Measurements from ENCODE around the gene FBXO17. TPM values are rescaled to one million over a fixed set of nuclear protein-coding genes. Genes with fewer than 3 reads are reported as not detected.

FBXO17 gene
- total and polyA plus RNA-seq, 2 donors (not counting 3 experiments of a cell fraction or from before 2014, with no cell fraction given): 21.8 to 23.8 TPM

GRCh38 chr19:38921420-38922274, 53.9 kb downstream of the FBXO17 start:
- ChIA-PET CTCF (no interaction called here), POLR2A (no interaction called here)
- dilution Hi-C loops (cut with MboI; ENCODE audit: extremely low pct_ligation_motif_present, low sequenced_read_pairs) (no loop called here), intact Hi-C loops (cut with micrococcal nuclease) (no loop called here)
- no TSS peak for BruUV-seq (replicated peaks)
- H3K79me2 ChIP-seq (ENCODE audit: control insufficient read depth, insufficient read depth, low read length): no peaks in the 10 kb centered on the region
- no peak overlapping the region for H2AFZ ChIP-seq (ENCODE audit: low read depth, low read length)
- H3K4me2 ChIP-seq (ENCODE audit: insufficient read depth, low read length): no peak overlapping the region
- no peaks in the 10 kb centered on the region for H3K9me1 ChIP-seq (replicated peaks; ENCODE audit: control insufficient read depth, extremely low read depth, insufficient read depth, low read length)
- no peak overlapping the region for H3K27ac ChIP-seq (ENCODE audit: insufficient read depth, low read depth, low read length)
- peaks cover 4 to 10% of the 10 kb centered on the region in 2 experiments for H3K36me3 ChIP-seq (ENCODE audit: control insufficient read depth in 2 of 2, extremely low read depth in 1 of 2, insufficient read depth in 2 of 2, low read length in 2 of 2)
- no peaks in the 10 kb centered on the region for H3K27me3 ChIP-seq (ENCODE audit: control insufficient read depth in 2 of 2, insufficient read depth in 2 of 2, low read length in 2 of 2)
- H3K9ac ChIP-seq (replicated peaks; ENCODE audit: extremely low read depth, insufficient read depth, low read length): no peak overlapping the region
- H3K4me1 ChIP-seq (ENCODE audit: control insufficient read depth, extremely low read depth, insufficient read depth, low read length): no peaks in the 10 kb centered on the region
- no peak for TF ChIP-seq POLR2AphosphoS5 (IDR thresholded peaks at IDR 0.05; ENCODE audit: insufficient read depth, low read depth, low read length)
- no peak for TF ChIP-seq MYC (IDR thresholded peaks at IDR 0.05; ENCODE audit: low read depth, low read length)
- TF ChIP-seq POLR2A (IDR thresholded peaks at IDR 0.05; ENCODE audit: low read depth, low read length): no peak
- TF ChIP-seq JUN (IDR thresholded peaks at IDR 0.05; ENCODE audit: borderline replicate concordance, insufficient read depth, insufficient read length, low read depth): no peak
- no peak for TF ChIP-seq MAX (IDR thresholded peaks at IDR 0.05; ENCODE audit: insufficient read depth, insufficient read length)
- no peak for TF ChIP-seq EZH2 (IDR thresholded peaks at IDR 0.05; ENCODE audit: borderline replicate concordance, low read depth, low read length, severe bottlenecking)
- TF ChIP-seq GATA2 (IDR thresholded peaks at IDR 0.05; ENCODE audit: insufficient read depth, insufficient read length, low read depth, low read length): no peak
- no peak for TF ChIP-seq FOS (IDR thresholded peaks at IDR 0.05; ENCODE audit: borderline replicate concordance, insufficient read depth, low read length)
- no peak for TF ChIP-seq CTCF (IDR thresholded peaks at IDR 0.05; ENCODE audit: extremely low read depth in 1 of 2, insufficient read depth in 1 of 2, low read depth in 1 of 2, low read length in 2 of 2)
- H3K9me3 ChIP-seq (replicated peaks; ENCODE audit: control insufficient read depth, insufficient read depth, low read length): no peaks in the 10 kb centered on the region
- H3K4me3 ChIP-seq (replicated peaks in 1 of 3; ENCODE audit: insufficient read depth in 1 of 3, low read depth in 1 of 3, low read length in 3 of 3): no peak overlapping the region
- no peaks in the 10 kb centered on the region for H4K20me1 ChIP-seq (replicated peaks; ENCODE audit: control insufficient read depth, extremely low read depth, insufficient read depth, low read length)
- no peak for DNase-seq (ENCODE audit: low read depth, low spot score)
- FAIRE-seq: no peak

All from endothelial cell of umbilical vein (primary cell).